Measurements from ENCODE around the gene RFPL4A.
"Not testable (repeated sequence)": the region's sequence is repeated elsewhere in the genome, so short reads cannot be mapped to it uniquely, and the experiment has no call there.

- TF ChIP-seq CTCF (conservative IDR thresholded peaks at IDR 0.05); ZFX (IDR thresholded peaks at IDR 0.05): not testable (repeated sequence)
Observed at GRCh38 chr19:55756808-55757207, 2.1 kb upstream of the RFPL4A start.

All from C4-2B (cell line).